Duodenal mucosa (tissue), 2 donors: Measurements from ENCODE around the gene GAS2L3.

ENCODE experiments used
- H3K27ac ChIP-seq: one replicate; pipeline ENCODE4 v1.7.0; 2013; ENCODE audit warnings: low read depth, low read length
- H3K27me3 ChIP-seq, 2 donors: one replicate each; pipeline ENCODE4 v1.7.0; 2013; ENCODE audit warnings: low read length in 2 of 2, control low read depth in 1 of 2; ENCODE audit not compliant: insufficient read depth in 2 of 2, control insufficient read depth in 1 of 2
- H3K36me3 ChIP-seq, 2 donors: one replicate each; pipeline ENCODE4 v1.7.0; 2013; ENCODE audit warnings: low read length in 2 of 2, control low read depth in 1 of 2; ENCODE audit not compliant: insufficient read depth in 2 of 2, control insufficient read depth in 1 of 2
- H3K4me1 ChIP-seq, 2 donors: one replicate each; pipeline ENCODE4 v1.7.0; 2013; ENCODE audit warnings: low read length in 2 of 2, control low read depth in 1 of 2; ENCODE audit not compliant: insufficient read depth in 2 of 2, control insufficient read depth in 1 of 2
- H3K4me3 ChIP-seq, 2 donors: one replicate each; pipeline ENCODE4 v1.7.0; 2013; ENCODE audit warnings: low read length in 2 of 2, low read depth in 1 of 2
- H3K9ac ChIP-seq, 2 donors: one replicate each; pipeline ENCODE4 v1.7.0; 2013; ENCODE audit warnings: low read length in 2 of 2, low read depth in 1 of 2
- H3K9me3 ChIP-seq, 2 donors: one replicate each; pipeline ENCODE4 v1.7.0; 2013; ENCODE audit warnings: low read length in 2 of 2, control low read depth in 1 of 2; ENCODE audit not compliant: control insufficient read depth in 1 of 2

Gene GAS2L3

GRCh38 chr12:100573292-100574186 lies at the start of gene GAS2L3:
GAS2L3 (plus strand) TSS chr12:100573684; CDS start chr12:100594905, 21,221 bp downstream.
- H3K9ac ChIP-seq = peak within 1 kb of the TSS; percentile 78 to 85
- peak within 1 kb of the TSS; percentile 87 to 93 for H3K4me3 ChIP-seq
- peaks cover 0 to 7% of the 10 kb centered on the region in 2 donors for H3K27me3 ChIP-seq
- H3K27ac ChIP-seq = peak within 1 kb of the TSS; percentile 50
- H3K9me3 ChIP-seq = no peaks in the 10 kb centered on the region
- H3K4me1 ChIP-seq = peaks cover 13 to 14% of the 10 kb centered on the region in 2 donors
- no peaks in the 10 kb centered on the region for H3K36me3 ChIP-seq

GRCh38 chr12:100528034-100528433 lies 45.5 kb upstream of the GAS2L3 start:
- Histone ChIP-seq H3K4me3 (no peak overlapping the region), H3K4me1 (peaks cover 22 to 23% of the 10 kb centered on the region in 2 donors), H3K9me3 (no peaks in the 10 kb centered on the region), H3K27me3 (no peaks in the 10 kb centered on the region), H3K36me3 (no peaks in the 10 kb centered on the region), H3K9ac (no peak overlapping the region), H3K27ac (no peak overlapping the region)

GRCh38 chr12:100528471-100529127 lies 44.9 kb upstream of the GAS2L3 start:
- Histone ChIP-seq H3K4me1 (peaks cover 22 to 23% of the 10 kb centered on the region in 2 donors), H3K27me3 (no peaks in the 10 kb centered on the region), H3K36me3 (no peaks in the 10 kb centered on the region), H3K27ac (no peak overlapping the region), H3K9me3 (no peaks in the 10 kb centered on the region), H3K4me3 (no peak overlapping the region), H3K9ac (no peak overlapping the region)

- H3K27me3 ChIP-seq = no peaks in the 10 kb centered on the region
- no peak overlapping the region for H3K4me3 ChIP-seq
- peaks cover 21 to 23% of the 10 kb centered on the region in 2 donors for H3K4me1 ChIP-seq
- no peak overlapping the region for H3K27ac ChIP-seq
- H3K36me3 ChIP-seq = no peaks in the 10 kb centered on the region
- H3K9me3 ChIP-seq = no peaks in the 10 kb centered on the region
- H3K9ac ChIP-seq = no peak overlapping the region
Measured at GRCh38 chr12:100529756-100530350, 43.6 kb upstream of the GAS2L3 start.

GRCh38 chr12:100533376-100533775 lies 40.1 kb upstream of the GAS2L3 start:
- H3K4me1 ChIP-seq = peaks cover 9 to 13% of the 10 kb centered on the region in 2 donors
- H3K9me3 ChIP-seq = no peaks in the 10 kb centered on the region
- no peaks in the 10 kb centered on the region for H3K36me3 ChIP-seq
- no peaks in the 10 kb centered on the region for H3K27me3 ChIP-seq
- no peak overlapping the region for H3K4me3 ChIP-seq
- H3K27ac ChIP-seq = no peak overlapping the region
- no peak overlapping the region for H3K9ac ChIP-seq

- Histone ChIP-seq H3K9ac (no peak overlapping the region), H3K27ac (no peak overlapping the region), H3K4me1 (peaks cover 0 to 3% of the 10 kb centered on the region in 2 donors), H3K4me3 (no peak overlapping the region), H3K9me3 (no peaks in the 10 kb centered on the region), H3K27me3 (no peaks in the 10 kb centered on the region), H3K36me3 (no peaks in the 10 kb centered on the region)
Measured at GRCh38 chr12:100534625-100535227, 38.8 kb upstream of the GAS2L3 start.

GRCh38 chr12:100539202-100539601 lies 34.3 kb upstream of the GAS2L3 start:
- Histone ChIP-seq H3K4me3 (no peak overlapping the region), H3K27me3 (no peaks in the 10 kb centered on the region), H3K36me3 (peaks cover 4 to 7% of the 10 kb centered on the region in 2 donors), H3K9me3 (no peaks in the 10 kb centered on the region), H3K9ac (no peak overlapping the region), H3K4me1 (no peaks in the 10 kb centered on the region), H3K27ac (no peak overlapping the region)

- H3K4me3 ChIP-seq = no peak overlapping the region
- H3K27ac ChIP-seq = no peak overlapping the region
- no peak overlapping the region for H3K9ac ChIP-seq
- H3K9me3 ChIP-seq = no peaks in the 10 kb centered on the region
- H3K4me1 ChIP-seq = no peaks in the 10 kb centered on the region
- peaks cover 13 to 14% of the 10 kb centered on the region in 2 donors for H3K36me3 ChIP-seq
- H3K27me3 ChIP-seq = no peaks in the 10 kb centered on the region
Measured at GRCh38 chr12:100544165-100544564, 29.3 kb upstream of the GAS2L3 start.

- Histone ChIP-seq H3K4me3 (no peak overlapping the region), H3K9ac (no peak overlapping the region), H3K27ac (no peak overlapping the region), H3K27me3 (no peaks in the 10 kb centered on the region), H3K36me3 (peaks cover 14 to 15% of the 10 kb centered on the region in 2 donors), H3K9me3 (no peaks in the 10 kb centered on the region), H3K4me1 (no peaks in the 10 kb centered on the region)
Measured at GRCh38 chr12:100545092-100545491, 28.4 kb upstream of the GAS2L3 start.
